Measurements from ENCODE around the gene SLC22A8. TPM values are rescaled to one million over a fixed set of nuclear protein-coding genes. Genes with fewer than 3 reads are reported as not detected.
"Not testable (repeated sequence)": the region's sequence is repeated elsewhere in the genome, so short reads cannot be mapped to it uniquely, and the experiment has no call there.

Gene SLC22A8
- total and polyA plus RNA-seq, 9 donors, result 0.18 TPM; not detected in 8

GRCh38 chr11:62957147-62957546, 58.5 kb downstream of the SLC22A8 start:
- H3K36me3 ChIP-seq, result no peaks in the 10 kb centered on the region
- H3K4me3 ChIP-seq, result no peak overlapping the region
- intact Hi-C loops (cut with DNase I), result no loop called here
- H3K4me1 ChIP-seq (ENCODE audit: insufficient read depth), result peaks cover 1% of the 10 kb centered on the region
- DNase-seq, result no peak
- 91 to 99% (median 92%) methylated on average over 2 of the region's 2 CpGs for WGBS, 3 donors
- no peak overlapping the region for H3K27ac ChIP-seq
- H3K9me3 ChIP-seq, result no peaks in the 10 kb centered on the region
- H3K27me3 ChIP-seq, result no peaks in the 10 kb centered on the region
- no peak for TF ChIP-seq EP300 (IDR thresholded peaks at IDR 0.05)
- TF ChIP-seq CTCF (IDR thresholded peaks at IDR 0.05), result no peak

GRCh38 chr11:62954478-62954877, 61.2 kb downstream of the SLC22A8 start:
- 67 to 74% (median 73%) methylated on average over 5 of the region's 5 CpGs for WGBS, 3 donors

GRCh38 chr11:62953811-62954210, 61.8 kb downstream of the SLC22A8 start:
- TF ChIP-seq POLR2A (IDR thresholded peaks at IDR 0.05) (no peak), CTCF (IDR thresholded peaks at IDR 0.05) (no peak), EP300 (IDR thresholded peaks at IDR 0.05) (no peak)
- Histone ChIP-seq H3K4me3 (no peak overlapping the region), H3K9me3 (no peaks in the 10 kb centered on the region), H3K4me1 (ENCODE audit: insufficient read depth) (peaks cover 1% of the 10 kb centered on the region), H3K36me3 (no peaks in the 10 kb centered on the region), H3K27me3 (no peaks in the 10 kb centered on the region), H3K27ac (no peak overlapping the region)
- intact Hi-C loops (cut with DNase I), result no loop called here
- DNase-seq, result no peak
- WGBS, 3 donors, result 60 to 63% (median 61%) methylated on average over 4 of the region's 4 CpGs

More at GRCh38 chr11:62954478-62954877, 61.2 kb downstream of the SLC22A8 start:
- no peaks in the 10 kb centered on the region for H3K9me3 ChIP-seq
- peaks cover 1% of the 10 kb centered on the region for H3K4me1 ChIP-seq (ENCODE audit: insufficient read depth)
- intact Hi-C loops (cut with DNase I), result no loop called here
- no peak for DNase-seq
- H3K36me3 ChIP-seq, result no peaks in the 10 kb centered on the region
- no peak overlapping the region for H3K27ac ChIP-seq
- no peak overlapping the region for H3K4me3 ChIP-seq
- H3K27me3 ChIP-seq, result no peaks in the 10 kb centered on the region
- TF ChIP-seq POLR2A (IDR thresholded peaks at IDR 0.05), result no peak
- TF ChIP-seq EP300 (IDR thresholded peaks at IDR 0.05), result no peak
- TF ChIP-seq CTCF (IDR thresholded peaks at IDR 0.05), result no peak

GRCh38 chr11:62948765-62949320, 66.8 kb downstream of the SLC22A8 start:
- Histone ChIP-seq H3K27ac (no peak overlapping the region), H3K27me3 (no peaks in the 10 kb centered on the region), H3K4me1 (ENCODE audit: insufficient read depth) (no peaks in the 10 kb centered on the region), H3K9me3 (no peaks in the 10 kb centered on the region), H3K36me3 (no peaks in the 10 kb centered on the region), H3K4me3 (no peak overlapping the region)
- DNase-seq, result no peak
- TF ChIP-seq EP300 (IDR thresholded peaks at IDR 0.05) (no peak), POLR2A (IDR thresholded peaks at IDR 0.05) (no peak), CTCF (IDR thresholded peaks at IDR 0.05) (no peak)
- WGBS, 3 donors, result 79 to 89% (median 85%) methylated on average over 7 of the region's 7 CpGs
- intact Hi-C loops (cut with DNase I), result no loop called here

- WGBS, 3 donors, result 96 to 98% (median 97%) methylated on average over 10 of the region's 10 CpGs
- H3K4me1 ChIP-seq (ENCODE audit: insufficient read depth); H3K27ac ChIP-seq; H3K27me3 ChIP-seq; DNase-seq; H3K9me3 ChIP-seq; H3K4me3 ChIP-seq; intact Hi-C loops (cut with DNase I); H3K36me3 ChIP-seq: not testable (repeated sequence)
Observed at GRCh38 chr11:62945538-62945937, 70.1 kb downstream of the SLC22A8 start.

Other genes starting within 250 kb of the SLC22A8 start
- 10 to 100 TPM; 15.9 to 33.6 (median 26.3) TPM for gene TAF6L, start 244.4 kb downstream of the SLC22A8 start, total RNA-seq
- 10 to 100 TPM in 1 of 2 donors, 1 to 10 TPM in 1; 5.4 to 26.5 TPM for gene TAF6L, start 244.4 kb downstream of the SLC22A8 start, polyA plus RNA-seq
- gene TMEM179B, start 228.4 kb downstream of the SLC22A8 start, total RNA-seq, result 100 to 1,000 TPM in 1 of 7 donors, 10 to 100 TPM in 6; 32.7 to 101 (median 36.5) TPM
- gene TMEM179B, start 228.4 kb downstream of the SLC22A8 start, polyA plus RNA-seq, result 10 to 100 TPM; 54.4 to 91.7 TPM
- 10 to 100 TPM; 12.0 to 26.9 (median 13.1) TPM for gene TMEM223, start 223.8 kb downstream of the SLC22A8 start, total RNA-seq
- gene TMEM223, start 223.8 kb downstream of the SLC22A8 start, polyA plus RNA-seq, result 10 to 100 TPM; 13.7 to 15.5 TPM
- gene NXF1, start 210.4 kb downstream of the SLC22A8 start, total RNA-seq, result 10 to 100 TPM; 48.8 to 96.8 (median 77.7) TPM
- 100 to 1,000 TPM in 1 of 2 donors, 10 to 100 TPM in 1; 99.4 to 125 TPM for gene NXF1, start 210.4 kb downstream of the SLC22A8 start, polyA plus RNA-seq
- gene STX5, start 183.8 kb downstream of the SLC22A8 start, total RNA-seq, result 10 to 100 TPM; 33.2 to 60.7 (median 49.1) TPM
- gene STX5, start 183.8 kb downstream of the SLC22A8 start, polyA plus RNA-seq, result 10 to 100 TPM; 39.6 to 50.1 TPM
- not detected for gene TEX54, start 183.0 kb downstream of the SLC22A8 start, total RNA-seq
- gene TEX54, start 183.0 kb downstream of the SLC22A8 start, polyA plus RNA-seq, result not detected
- gene WDR74, start 176.3 kb downstream of the SLC22A8 start, total RNA-seq, result 10 to 100 TPM; 36.5 to 70.6 (median 61.1) TPM
- gene WDR74, start 176.3 kb downstream of the SLC22A8 start, polyA plus RNA-seq, result 10 to 100 TPM; 25.1 to 39.4 TPM
- 100 to 1,000 TPM in 3 of 7 donors, 10 to 100 TPM in 4; 69.0 to 430 (median 97.7) TPM for gene SLC3A2, start 134.9 kb downstream of the SLC22A8 start, total RNA-seq
- gene SLC3A2, start 134.9 kb downstream of the SLC22A8 start, polyA plus RNA-seq, result 100 to 1,000 TPM in 1 of 2 donors, 10 to 100 TPM in 1; 90.0 to 126 TPM
- not detected for gene CHRM1, start 94.5 kb downstream of the SLC22A8 start, total RNA-seq
- not detected for gene CHRM1, start 94.5 kb downstream of the SLC22A8 start, polyA plus RNA-seq
- gene SLC22A6, start 30.9 kb downstream of the SLC22A8 start, total RNA-seq, result not detected
- gene SLC22A6, start 30.9 kb downstream of the SLC22A8 start, polyA plus RNA-seq, result not detected
- not detected for gene SLC22A24, start 128.4 kb upstream of the SLC22A8 start, total RNA-seq
- not detected for gene SLC22A24, start 128.4 kb upstream of the SLC22A8 start, polyA plus RNA-seq
- gene SLC22A25, start 227.8 kb upstream of the SLC22A8 start, total RNA-seq, result not detected
- gene SLC22A25, start 227.8 kb upstream of the SLC22A8 start, polyA plus RNA-seq, result not detected